Measurements from ENCODE around the gene UBE2I.

UBE2I gene

DNA sequence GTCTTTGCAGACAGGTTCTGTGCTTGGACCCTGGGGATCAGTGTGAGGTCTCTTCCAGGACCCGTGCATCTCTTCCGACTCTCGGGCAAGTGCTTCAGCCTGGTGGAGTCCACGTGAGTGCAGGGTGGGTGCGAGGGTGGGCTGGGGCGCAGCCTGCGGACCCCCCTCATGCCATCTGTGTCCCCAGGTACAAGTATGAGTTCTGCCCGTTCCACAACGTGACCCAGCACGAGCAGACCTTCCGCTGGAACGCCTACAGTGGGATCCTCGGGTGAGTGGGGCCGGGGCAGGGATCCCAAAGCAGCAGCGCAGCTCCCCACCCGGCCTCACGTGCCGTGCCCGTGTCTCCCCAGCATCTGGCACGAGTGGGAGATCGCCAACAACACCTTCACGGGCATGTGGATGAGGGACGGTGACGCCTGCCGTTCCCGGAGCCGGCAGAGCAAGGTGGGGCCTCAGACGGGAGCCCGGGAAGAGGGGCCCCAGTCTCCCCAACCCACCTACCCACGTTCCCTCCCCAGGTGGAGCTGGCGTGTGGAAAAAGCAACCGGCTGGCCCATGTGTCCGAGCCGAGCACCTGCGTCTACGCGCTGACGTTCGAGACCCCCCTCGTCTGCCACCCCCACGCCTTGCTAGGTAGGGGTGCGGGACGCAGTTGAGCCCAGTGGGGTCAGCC lies 52.4 kb downstream of the UBE2I start:
- DNase-seq (ENCODE audit: low spot score), result no peak

DNA sequence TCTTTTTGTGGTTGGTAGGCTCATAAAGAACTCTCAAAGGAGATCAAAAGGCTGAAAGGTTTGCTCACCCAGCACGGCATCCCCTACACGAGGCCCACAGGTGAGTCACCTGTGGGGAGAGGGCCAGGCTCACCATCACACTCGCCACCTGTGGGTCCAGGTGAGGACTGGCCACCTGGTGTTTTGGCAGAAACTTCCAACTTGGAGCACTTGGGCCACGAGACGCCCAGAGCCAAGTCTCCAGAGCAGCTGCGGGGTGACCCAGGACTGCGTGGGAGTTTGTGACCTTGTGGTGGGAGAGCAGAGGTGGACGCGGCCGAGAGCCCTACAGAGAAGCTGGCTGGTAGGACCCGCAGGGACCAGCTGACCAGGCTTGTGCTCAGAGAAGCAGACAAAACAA lies 53.4 kb downstream of the UBE2I start:
- no peak for DNase-seq (ENCODE audit: low spot score)

DNA sequence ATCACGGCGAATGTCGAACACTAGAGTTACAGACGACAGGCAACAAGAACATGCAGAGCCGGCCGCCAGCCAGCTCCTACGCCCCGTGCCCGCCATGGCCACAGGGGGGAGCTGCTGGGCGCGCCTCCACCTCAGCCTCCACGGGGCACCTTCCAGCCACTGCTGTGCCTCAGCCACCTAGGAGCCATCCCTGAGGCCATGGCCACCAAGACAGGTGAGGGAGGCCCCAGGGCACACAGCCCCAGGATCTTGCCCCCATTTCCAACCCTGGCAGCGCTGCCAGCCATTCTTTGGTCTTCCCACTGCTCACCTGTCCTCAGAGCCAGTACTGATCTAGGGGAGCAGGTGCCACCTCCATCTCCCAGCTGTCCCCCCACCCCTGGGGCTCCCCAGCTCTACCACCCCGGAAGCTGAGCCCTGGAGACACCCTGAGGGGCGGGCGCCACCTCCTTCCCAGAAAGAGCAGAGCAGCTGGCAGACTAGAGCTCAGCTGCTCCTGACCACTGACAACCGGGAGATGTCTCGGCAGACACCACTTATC lies 54.1 kb downstream of the UBE2I start:
- DNase-seq (ENCODE audit: low spot score), result peak; percentile 96

DNA sequence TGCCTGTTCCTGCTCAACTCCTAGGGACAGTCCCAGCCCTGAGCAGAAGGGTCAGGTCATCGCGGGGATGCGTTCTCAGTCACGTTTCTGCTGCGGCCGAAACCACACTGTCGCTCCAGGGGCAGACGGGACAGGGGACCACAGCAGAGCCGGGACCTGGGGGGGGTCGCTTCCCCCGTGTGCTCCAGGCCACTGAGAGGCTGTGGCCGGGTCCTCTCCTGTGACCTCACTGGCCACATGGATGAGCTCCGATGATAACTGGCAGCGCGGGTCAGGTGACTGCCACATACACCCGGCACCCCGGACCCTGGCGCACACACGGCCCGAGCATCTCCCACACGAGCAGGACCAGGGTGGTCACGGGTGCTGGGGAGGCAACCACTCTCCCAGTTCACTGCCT lies 55.1 kb downstream of the UBE2I start:
- DNase-seq (ENCODE audit: low spot score), result no peak

DNA sequence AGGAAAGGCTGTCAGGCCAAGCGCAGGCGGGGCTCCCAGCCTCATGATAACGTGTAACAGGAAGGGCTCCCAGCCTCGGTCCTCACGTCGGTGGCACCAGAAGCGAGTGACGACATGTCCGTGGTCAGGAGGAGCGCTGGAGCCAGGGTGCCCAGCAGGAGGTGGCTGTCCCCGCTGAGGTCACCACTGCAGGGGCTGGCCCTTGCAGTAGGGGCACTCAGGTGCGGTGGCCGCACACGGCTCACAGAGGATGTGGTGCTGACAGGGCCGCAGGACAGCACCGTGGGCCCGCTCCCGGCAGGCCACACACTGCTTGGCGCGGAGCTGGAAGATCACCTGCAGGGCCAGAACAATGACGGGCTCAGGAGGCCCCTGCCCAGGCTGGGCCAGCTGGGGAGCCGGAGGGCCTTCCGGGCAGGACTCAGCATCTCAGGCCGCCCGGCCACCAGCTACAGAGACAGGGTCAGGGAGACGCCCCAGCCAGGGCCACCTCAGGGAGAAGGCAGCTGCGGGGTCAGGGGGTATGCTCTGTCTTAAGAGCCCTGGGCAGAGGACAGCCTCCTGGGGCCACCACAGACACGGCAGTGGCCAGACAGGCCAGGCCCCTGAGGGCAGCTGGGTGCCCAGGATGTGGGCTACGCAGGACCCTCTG lies 56.8 kb downstream of the UBE2I start:
- DNase-seq (ENCODE audit: low spot score), result no peak

DNA sequence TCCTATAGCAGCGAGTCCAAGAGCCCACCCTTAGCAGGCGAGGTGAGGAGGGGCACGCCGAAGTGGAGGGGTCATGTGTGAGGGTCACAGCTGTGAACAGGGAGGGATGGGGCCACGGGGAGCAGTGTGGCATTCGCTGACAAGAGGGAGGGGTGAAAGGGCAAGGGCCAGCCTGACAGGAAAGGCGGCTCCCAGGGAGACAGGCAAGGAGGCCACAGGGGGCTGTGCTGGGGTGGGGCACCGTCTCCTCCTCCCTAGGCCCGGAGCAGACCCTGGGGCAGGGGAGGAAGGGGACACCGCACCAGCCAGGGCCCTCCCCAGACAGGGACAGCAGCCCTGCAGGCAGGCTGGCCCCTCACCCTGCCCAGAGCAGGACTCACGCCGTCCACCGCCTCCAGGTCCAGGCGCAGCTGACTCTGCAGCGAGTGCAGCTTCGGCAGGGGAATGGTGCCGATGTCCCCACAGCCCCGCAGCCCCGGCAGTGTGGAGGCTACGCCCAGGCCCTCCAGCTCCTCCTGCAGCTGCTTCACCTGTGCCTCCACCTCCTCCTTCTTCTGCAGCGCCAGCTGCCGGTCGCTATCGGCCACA lies 57.4 kb downstream of the UBE2I start:
- no peak for DNase-seq (ENCODE audit: low spot score)

DNA sequence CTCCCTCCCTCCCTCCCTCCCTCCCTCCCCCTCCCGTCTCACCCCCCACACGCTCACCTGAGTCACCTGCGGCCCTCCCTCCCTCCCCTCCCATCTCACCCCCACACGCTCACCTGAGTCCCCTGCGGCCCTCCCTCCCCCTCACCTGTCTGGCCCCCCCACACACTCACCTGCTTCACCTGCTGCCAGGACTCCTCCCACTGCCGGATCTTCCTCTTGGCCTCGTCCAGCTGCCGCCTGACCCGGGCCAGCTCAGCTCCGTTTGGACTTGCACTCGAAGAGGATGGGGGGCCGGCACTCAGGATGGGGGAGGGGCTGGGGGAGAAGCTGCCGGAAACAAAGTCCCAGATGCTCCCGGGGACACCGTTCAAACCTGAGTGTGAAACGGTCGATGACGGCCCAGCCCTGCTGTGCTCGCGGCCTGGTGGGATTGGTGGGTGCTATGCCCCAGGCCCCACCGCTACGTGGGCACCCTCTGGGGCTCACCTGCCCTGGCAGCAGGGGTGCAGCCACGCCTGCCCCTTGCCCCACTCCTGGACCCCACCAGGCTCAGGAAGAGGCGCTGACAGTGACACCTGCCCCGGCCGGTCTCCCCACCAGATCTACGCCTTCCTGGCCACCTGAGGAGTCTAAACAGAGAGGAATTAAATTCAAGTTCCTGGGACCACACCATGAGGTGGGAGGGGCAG lies 58.2 kb downstream of the UBE2I start:
- DNase-seq (ENCODE audit: low spot score), result no peak

DNA sequence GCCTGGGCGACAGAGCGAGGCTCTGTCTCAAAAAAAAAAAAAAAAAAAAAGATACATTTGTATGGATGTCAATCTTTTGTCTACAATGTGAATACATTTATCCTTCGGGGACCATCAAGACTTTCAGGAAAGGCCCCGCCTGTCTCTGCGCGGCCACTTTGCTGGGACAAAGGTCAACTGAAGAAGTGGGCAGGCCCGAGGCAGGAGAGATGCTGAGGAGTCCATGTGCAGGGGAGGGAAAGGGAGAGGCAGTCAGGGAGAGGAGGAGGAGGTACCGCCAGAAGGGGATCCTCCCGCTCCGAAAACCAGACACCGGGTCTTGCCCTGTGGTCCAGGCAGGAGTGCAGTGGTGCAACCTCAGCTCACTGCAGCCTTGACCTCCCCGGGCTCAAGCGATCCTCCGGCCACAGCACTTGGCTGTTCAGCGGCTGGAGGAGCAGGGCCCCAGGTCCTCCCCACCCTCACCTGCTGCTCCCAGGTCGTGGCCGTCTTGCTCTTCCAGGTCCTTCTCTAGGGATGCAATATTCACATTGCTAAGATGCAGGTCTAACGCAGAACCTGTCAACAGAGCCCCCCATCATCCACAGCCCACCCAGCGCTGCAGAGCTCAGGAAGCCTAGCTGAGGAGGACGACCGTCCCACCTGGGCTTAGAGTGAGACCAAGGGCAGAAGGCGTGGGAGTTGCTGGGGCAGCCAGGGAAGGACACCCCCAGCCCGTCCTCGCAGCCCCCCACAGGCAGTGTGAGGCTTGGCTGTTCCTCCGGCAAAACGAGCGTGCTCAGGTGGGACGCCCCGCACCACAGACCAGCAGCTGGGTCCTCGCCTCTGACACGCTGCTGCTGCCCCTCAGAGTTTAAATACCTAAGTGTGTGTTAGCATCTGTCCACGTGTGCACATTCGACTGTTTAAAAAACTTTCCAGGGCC lies 61.9 kb downstream of the UBE2I start:
- no peak for DNase-seq (ENCODE audit: low spot score)

DNA sequence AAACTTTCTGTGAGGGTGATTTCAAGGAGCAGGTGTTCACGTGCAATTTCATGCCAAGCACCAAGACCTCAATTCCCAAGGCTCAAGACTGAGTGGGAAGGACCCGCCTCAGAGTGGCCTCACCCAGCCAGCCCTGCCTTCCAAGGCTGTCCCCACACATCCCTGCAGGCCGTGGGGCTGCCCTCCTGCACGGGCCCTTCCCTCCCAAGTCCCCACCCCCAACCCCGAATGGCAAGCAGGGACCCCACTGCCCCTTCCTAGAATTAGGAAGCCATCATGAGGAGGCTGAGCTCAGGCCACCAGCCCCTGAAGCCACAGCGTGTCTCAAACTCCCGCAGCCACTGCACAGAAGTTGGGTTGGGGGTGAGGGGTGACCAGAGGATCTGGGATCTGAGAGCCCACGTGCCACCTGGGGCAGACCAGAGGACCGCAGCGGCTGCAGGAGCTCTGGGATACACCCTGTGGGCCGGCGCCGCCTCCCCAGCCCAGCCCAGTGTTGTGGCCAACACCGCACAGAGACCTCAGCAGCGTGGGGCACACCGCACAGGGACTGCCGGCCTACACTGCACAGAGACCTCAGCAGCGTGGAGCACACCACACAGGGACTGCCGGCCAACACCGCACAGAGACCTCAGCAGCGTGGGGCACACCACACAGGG lies 63.0 kb downstream of the UBE2I start:
- DNase-seq (ENCODE audit: low spot score), result no peak

DNA sequence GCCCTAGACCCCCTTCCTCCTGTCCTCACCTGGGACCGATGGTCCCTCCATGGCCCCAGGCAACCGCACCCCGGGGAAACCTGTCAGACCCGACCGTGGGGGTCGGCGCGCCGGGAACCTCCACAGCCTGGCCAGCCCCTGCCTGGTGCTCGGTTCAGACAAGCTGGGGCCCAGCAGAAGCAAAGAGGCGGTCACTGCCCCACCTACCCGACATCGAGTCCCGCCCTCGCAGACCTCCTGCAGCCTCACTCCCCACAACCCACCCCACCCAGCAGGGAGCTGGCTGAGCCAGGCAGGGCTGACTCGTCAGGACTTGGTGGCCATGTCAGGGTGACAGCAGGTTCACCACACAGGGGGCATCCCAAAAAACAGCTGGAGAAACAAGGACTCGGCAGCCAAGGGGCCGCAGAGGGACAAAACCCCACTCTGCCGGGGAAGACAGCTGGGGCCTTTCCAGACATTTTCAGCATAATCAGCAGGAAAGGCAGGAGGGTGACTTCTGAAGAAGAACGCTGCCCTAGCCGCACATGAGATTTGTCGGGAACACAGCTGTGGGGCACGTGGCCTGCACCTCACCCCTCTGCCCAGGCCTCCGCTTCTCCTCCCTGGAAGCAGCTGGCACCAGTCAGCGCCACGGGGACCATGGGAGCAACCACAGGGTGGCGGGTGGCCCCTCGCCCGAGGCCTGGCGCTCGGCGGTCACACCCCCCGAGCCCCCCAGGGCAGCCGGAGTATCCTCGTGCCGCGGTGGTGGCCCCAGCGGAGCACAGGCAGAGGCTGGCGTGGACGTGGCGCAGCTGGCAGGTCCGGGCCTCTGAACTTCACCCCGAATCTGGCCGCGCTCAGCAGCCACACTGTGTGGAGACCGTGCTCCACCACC lies 65.2 kb downstream of the UBE2I start:
- DNase-seq (ENCODE audit: low spot score), result no peak

DNA sequence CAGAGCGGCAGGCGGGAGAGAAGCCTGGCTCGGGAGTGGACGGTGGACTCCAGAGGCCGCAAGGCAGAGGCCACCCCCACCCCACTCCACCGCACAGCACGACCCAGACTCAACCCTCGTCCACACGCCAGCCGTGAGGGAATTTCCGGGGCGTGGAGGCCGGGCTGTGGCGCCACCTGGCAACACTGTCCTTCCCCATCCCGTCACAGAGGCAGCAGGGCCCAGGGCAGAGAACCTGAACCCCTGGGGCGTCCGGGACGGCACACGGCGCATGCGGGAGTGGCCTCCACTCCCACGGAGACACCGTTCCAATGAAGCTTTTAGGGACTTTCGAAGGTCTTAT lies 65.8 kb downstream of the UBE2I start:
- DNase-seq (ENCODE audit: low spot score), result no peak

DNA sequence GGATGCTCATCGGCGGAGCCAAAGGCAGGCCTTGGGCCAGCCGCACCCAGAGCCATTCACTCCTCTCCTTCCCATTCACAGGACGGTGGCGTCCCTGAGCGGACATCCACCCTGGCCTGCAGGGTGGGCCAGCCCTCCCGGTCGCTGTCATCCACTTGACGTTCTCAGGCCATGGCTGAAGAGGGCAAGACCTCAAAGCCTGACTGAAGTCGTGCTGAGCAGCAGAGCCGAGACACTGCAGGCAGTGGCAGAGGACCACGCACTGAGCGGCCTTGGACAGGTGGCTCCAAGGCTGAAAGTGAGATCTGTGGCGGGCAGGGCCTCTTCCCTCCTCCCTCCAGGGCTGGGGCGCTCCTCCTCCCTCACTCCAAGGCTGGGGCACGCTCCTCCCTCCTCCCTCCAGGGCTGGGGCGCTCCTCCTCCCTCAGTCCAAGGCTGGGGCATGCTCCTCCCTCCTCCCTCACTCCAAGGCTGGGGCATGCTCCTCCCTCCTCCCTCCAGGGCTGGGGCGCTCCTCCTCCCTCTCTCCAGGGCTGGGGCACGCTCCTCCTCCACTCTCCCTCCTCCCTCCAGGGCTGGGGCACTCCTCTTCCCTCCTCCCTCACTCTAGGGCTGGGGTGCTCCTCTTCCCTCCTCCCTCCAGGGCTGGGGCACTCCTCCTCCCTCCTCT lies 66.4 kb downstream of the UBE2I start:
- DNase-seq (ENCODE audit: low spot score), result no peak
